HepG2 (cell line): ENCODE data around the gene FBXO2. TPM values are rescaled to one million over a fixed set of nuclear protein-coding genes. Genes with fewer than 3 reads are reported as not detected.

ENCODE experiments used
- ARID3A ChIP-seq: IDR thresholded peaks from 2 replicates; pipeline ENCODE4 v1.6.1; 2012; ENCODE audit warnings: low read depth, low read length, improper control_type of control experiment
- ATRX ChIP-seq: sonication (generic); formaldehyde crosslinking; IDR thresholded peaks from 2 replicates; pipeline ENCODE4 v1.4.0; 2020; ENCODE audit warnings: missing genetic modification reagents, borderline replicate concordance
- EP300 ChIP-seq, 3 experiments: sonication (generic) in 1 of 3; formaldehyde crosslinking in 1 of 3; IDR thresholded peaks; 2 replicates each; pipeline versions ENCODE4 v1.5.1 to v1.6.1; 2011 to 2020; ENCODE audit warnings: low read depth in 2 of 3, low read length in 2 of 3, borderline replicate concordance in 1 of 3, improper control_type of control experiment in 1 of 3, mild to moderate bottlenecking in 1 of 3, missing genetic modification reagents in 1 of 3, moderate library complexity in 1 of 3
- HNF4G ChIP-seq, 2 experiments: sonication (generic) in 1 of 2; formaldehyde crosslinking in 1 of 2; IDR thresholded peaks; 2 replicates each; pipeline versions ENCODE4 v1.4.0 to v1.6.1; 2011 to 2020; ENCODE audit warnings: borderline replicate concordance in 2 of 2, low read depth in 2 of 2, mild to moderate bottlenecking in 2 of 2, low read length in 1 of 2, missing genetic modification reagents in 1 of 2, moderate library complexity in 1 of 2
- ONECUT2 ChIP-seq: sonication (generic); formaldehyde crosslinking; IDR thresholded peaks from 2 replicates; pipeline ENCODE4 v1.4.0; 2020; ENCODE audit warnings: missing genetic modification reagents
- PLRG1 ChIP-seq: fragments of 450-650 bp; conservative IDR thresholded peaks from 2 replicates; pipeline ENCODE4 v1.6.1; 2016
- POLR2G ChIP-seq: fragments of 200-400 bp; formaldehyde crosslinking; IDR thresholded peaks from 2 replicates; pipeline ENCODE4 v1.6.1; 2018; ENCODE audit warnings: mild to moderate bottlenecking, low read depth, low read length, moderate library complexity
- RARG ChIP-seq: sonication (generic); formaldehyde crosslinking; IDR thresholded peaks from 2 replicates; pipeline ENCODE4 v1.4.0; 2020; ENCODE audit warnings: low read depth, mild to moderate bottlenecking, missing genetic modification reagents
- SSRP1 ChIP-seq: IDR thresholded peaks from 2 replicates; pipeline ENCODE4 v1.6.1; 2016; ENCODE audit warnings: control low read depth
- XRCC5 ChIP-seq: fragments of 200-400 bp; formaldehyde crosslinking; optimal IDR thresholded peaks from 2 replicates; pipeline ENCODE3; 2017; ENCODE audit warnings: mild to moderate bottlenecking, low read length
- ZBTB40 ChIP-seq, 2 experiments: fragments of 450-650 bp in 1 of 2; sonication (generic) in 1 of 2; formaldehyde crosslinking in 1 of 2; IDR thresholded peaks; 2 replicates each; pipeline versions ENCODE4 v1.6.1 to v1.8.0; 2016 to 2022; ENCODE audit warnings: antibody characterized with exemption in 1 of 2, mild to moderate bottlenecking in 1 of 2, missing genetic modification reagents in 1 of 2
- ZNF34 ChIP-seq: sonication (generic); formaldehyde crosslinking; IDR thresholded peaks from 2 replicates; pipeline ENCODE4 v1.4.0; 2020; ENCODE audit warnings: mild to moderate bottlenecking, missing genetic modification reagents, borderline replicate concordance
- ZNF598 ChIP-seq: sonication (generic); formaldehyde crosslinking; IDR thresholded peaks from 2 replicates; pipeline ENCODE4 v1.5.1; 2020; ENCODE audit warnings: mild to moderate bottlenecking, missing genetic modification reagents, borderline replicate concordance
- ZNF639 ChIP-seq: conservative IDR thresholded peaks from 2 replicates; pipeline ENCODE4 v1.6.1; 2018; ENCODE audit warnings: missing genetic modification reagents
- ZNF781 ChIP-seq: sonication (generic); formaldehyde crosslinking; IDR thresholded peaks from 2 replicates; pipeline ENCODE4 v1.5.1; 2020; ENCODE audit warnings: borderline replicate concordance, mild to moderate bottlenecking, missing genetic modification reagents; ENCODE audit errors: not compliant biosample characterization
- polyA plus RNA-seq, 8 experiments: library from polyadenylated mRNA; depleted of rRNA in 3 of 8; stranded (reverse) in 7 of 8; unstranded in 1 of 8; fragments of >200 nt; fragmentation: Illumina TruSeq in 4 of 8; extraction: Trizol in 4 of 8; gene quantifications; 2 replicates each; pipeline versions ENCODE4 v1.2.1 to v1.2.3, GENCODE V29; 2011 to 2016; ENCODE audit warnings: low read depth in 4 of 8, missing spikeins in 1 of 8, mixed read lengths in 1 of 8; ENCODE audit not compliant: insufficient read depth in 1 of 8
- total RNA-seq, 5 experiments: library from RNA; depleted of rRNA; stranded (reverse); fragments of >200 nt; fragmentation: Illumina TruSeq; extraction: Trizol; gene quantifications; 2 replicates each; pipeline ENCODE4 v1.2.3, GENCODE V29; 2016; ENCODE audit warnings: low read depth in 1 of 5

FBXO2 gene
- total and polyA plus RNA-seq, 2 of the 13 experiments (the other 11 are each of a cell fraction or from before 2014, with no cell fraction given): 79.3 to 112 TPM

- peak; percentile 26 for TF ChIP-seq ZNF781 (CRISPR knock-in tag)
- peak; percentile 83 for TF ChIP-seq XRCC5
- TF ChIP-seq ZBTB40 (IDR thresholded peaks at IDR 0.05): no peak
- 0 out of 2 replicates have a peak, but pooled peaks have one; percentile 34 for TF ChIP-seq ZBTB40 (CRISPR knock-in tag; IDR thresholded peaks at IDR 0.05)
- peak; percentile 94 for TF ChIP-seq HNF4G (IDR thresholded peaks at IDR 0.05; ENCODE audit: borderline replicate concordance, low read depth, low read length)
- peak; percentile 97 for TF ChIP-seq HNF4G (CRISPR knock-in tag; IDR thresholded peaks at IDR 0.05; ENCODE audit: borderline replicate concordance, low read depth)
- no peak for TF ChIP-seq SSRP1
- peak; percentile 65 for TF ChIP-seq POLR2G
- peak; percentile 42; the same call in 1 of the 2 replicates for TF ChIP-seq ONECUT2
- TF ChIP-seq ZNF598 (CRISPR knock-in tag): 0 out of 2 replicates have a peak, but pooled peaks have one; percentile 22
- no peak for TF ChIP-seq RARG (CRISPR knock-in tag)
- TF ChIP-seq ARID3A: no peak
- TF ChIP-seq ZNF34 (CRISPR knock-in tag): no peak
- no peak for TF ChIP-seq PLRG1
- TF ChIP-seq ZNF639: no peak
- TF ChIP-seq ATRX (CRISPR knock-in tag): no peak
- TF ChIP-seq EP300 (IDR thresholded peaks at IDR 0.05; ENCODE audit: low read depth in 2 of 2, low read length in 2 of 2): peak in 1 of 2 experiments; percentile 67; a peak in 2 of 4 replicates
- no peak for TF ChIP-seq EP300 (CRISPR knock-in tag; IDR thresholded peaks at IDR 0.05; ENCODE audit: borderline replicate concordance)
Observed at GRCh38 chr1:11671544-11672286, 17.5 kb upstream of the FBXO2 start (continued).
